ENCODE results near the gene MRPL28. TPM values are rescaled to one million over a fixed set of nuclear protein-coding genes. Genes with fewer than 3 reads are reported as not detected.
"Not testable (repeated sequence)": the region's sequence is repeated elsewhere in the genome, so short reads cannot be mapped to it uniquely, and the experiment has no call there.

The MRPL28 gene
- total and polyA plus RNA-seq, 11 donors = 66.3 to 157 (median 85.5) TPM

- Histone ChIP-seq H3K27ac (peak overlapping the region in 9 of 12 donors; percentile 57 to 83 (median 74)), H3K27me3 (no peaks in the 10 kb centered on the region)
Observed at GRCh38 chr16:380762-381011, 10.3 kb upstream of the MRPL28 start.

GRCh38 chr16:379961-380761 lies 9.8 kb upstream of the MRPL28 start:
- intact Hi-C loops (cut with DNase I) = no loop called here
- Histone ChIP-seq H3K9me3 (no peaks in the 10 kb centered on the region), H3K27me3 (no peaks in the 10 kb centered on the region), H3K4me3 (peak overlapping the region in 9 of 12 donors; percentile 69 to 100 (median 92)), H3K27ac (peak overlapping the region in 4 of 12 donors; percentile 10 to 82 (median 78)), H3K36me3 (peaks cover 0 to 26% (median 11%) of the 10 kb centered on the region in 9 donors), H3K4me1 (peaks cover 0 to 56% (median 29%) of the 10 kb centered on the region in 12 donors)
- no peak for TF ChIP-seq CTCF (IDR thresholded peaks at IDR 0.05)
- TF ChIP-seq POLR2A (IDR thresholded peaks at IDR 0.05) = no peak
- ATAC-seq (no peak), DNase-seq (no peak)
- WGBS, 4 donors = 82 to 86% (median 84%) methylated on average over 27 of the region's 27 CpGs

More at GRCh38 chr16:380762-381011, 10.3 kb upstream of the MRPL28 start:
- TF ChIP-seq CTCF (IDR thresholded peaks at IDR 0.05) (no peak), POLR2A (IDR thresholded peaks at IDR 0.05) (no peak)
- Histone ChIP-seq H3K4me1 (peaks cover 0 to 56% (median 29%) of the 10 kb centered on the region in 12 donors), H3K4me3 (peak overlapping the region; percentile 69 to 100 (median 83)), H3K9me3 (no peaks in the 10 kb centered on the region), H3K36me3 (peaks cover 0 to 21% (median 11%) of the 10 kb centered on the region in 9 donors)
- intact Hi-C loops (cut with DNase I) = no loop called here
- ATAC-seq (peak in 3 of 4 donors; percentile 19 to 37 (median 27)), DNase-seq (no peak)
- 5 to 9% (median 8%) methylated on average over 11 to 12 of the region's 12 CpGs; no CpG with 5 or more reads in 1 of the 4 donors for WGBS, 4 donors

GRCh38 chr16:379183-379960 lies 9.0 kb upstream of the MRPL28 start:
- DNase-seq (peak in 1 of 5 donors; percentile 46), ATAC-seq (no peak)
- Histone ChIP-seq H3K9me3 (no peaks in the 10 kb centered on the region), H3K27ac (peak overlapping the region in 1 of 12 donors; percentile 10), H3K4me1 (peaks cover 0 to 52% (median 29%) of the 10 kb centered on the region in 12 donors), H3K36me3 (peaks cover 0 to 34% (median 19%) of the 10 kb centered on the region in 9 donors), H3K27me3 (no peaks in the 10 kb centered on the region), H3K4me3 (peak overlapping the region in 1 of 12 donors; percentile 92)
- 89 to 97% (median 92%) methylated on average over 8 to 16 of the region's 16 CpGs for WGBS, 4 donors
- no peak for TF ChIP-seq POLR2A (IDR thresholded peaks at IDR 0.05)
- no peak for TF ChIP-seq CTCF (IDR thresholded peaks at IDR 0.05)
- intact Hi-C loops (cut with DNase I) = no loop called here

GRCh38 chr16:378821-379182 lies 8.5 kb upstream of the MRPL28 start:
- no peak for ATAC-seq
- intact Hi-C loops (cut with DNase I) = no loop called here
- no peak overlapping the region for H3K27ac ChIP-seq
- WGBS, 4 donors = 67 to 77% (median 73%) methylated on average over 7 to 14 of the region's 14 CpGs
- no peak overlapping the region for H3K4me3 ChIP-seq
- H3K9me3 ChIP-seq = no peaks in the 10 kb centered on the region
- no peak for TF ChIP-seq CTCF (IDR thresholded peaks at IDR 0.05)
- no peak for TF ChIP-seq POLR2A (IDR thresholded peaks at IDR 0.05)
- no peak for DNase-seq
- H3K36me3 ChIP-seq = peaks cover 0 to 39% (median 23%) of the 10 kb centered on the region in 9 donors
- H3K4me1 ChIP-seq = peaks cover 0 to 46% (median 24%) of the 10 kb centered on the region in 12 donors
- no peaks in the 10 kb centered on the region for H3K27me3 ChIP-seq

- Histone ChIP-seq H3K4me1 (peaks cover 0 to 41% (median 19%) of the 10 kb centered on the region in 12 donors), H3K36me3 (peaks cover 0 to 45% (median 28%) of the 10 kb centered on the region in 9 donors)
- intact Hi-C loops (cut with DNase I); H3K9me3 ChIP-seq; H3K27ac ChIP-seq; ATAC-seq; H3K27me3 ChIP-seq; DNase-seq; H3K4me3 ChIP-seq: not testable (repeated sequence)
- 87 to 92% (median 90%) methylated on average over 32 to 36 of the region's 36 CpGs for WGBS, 4 donors
Observed at GRCh38 chr16:378113-378820, 7.9 kb upstream of the MRPL28 start.

Measured in heart left ventricle (tissue), 16 donors.